ENCODE measurements around the gene KCNQ1. TPM values are rescaled to one million over a fixed set of nuclear protein-coding genes. Genes with fewer than 3 reads are reported as not detected.

KCNQ1 gene
- polyA plus RNA-seq, 1 of the 3 experiments (the other 2 are of a cell fraction) = 0.05 TPM

DNA sequence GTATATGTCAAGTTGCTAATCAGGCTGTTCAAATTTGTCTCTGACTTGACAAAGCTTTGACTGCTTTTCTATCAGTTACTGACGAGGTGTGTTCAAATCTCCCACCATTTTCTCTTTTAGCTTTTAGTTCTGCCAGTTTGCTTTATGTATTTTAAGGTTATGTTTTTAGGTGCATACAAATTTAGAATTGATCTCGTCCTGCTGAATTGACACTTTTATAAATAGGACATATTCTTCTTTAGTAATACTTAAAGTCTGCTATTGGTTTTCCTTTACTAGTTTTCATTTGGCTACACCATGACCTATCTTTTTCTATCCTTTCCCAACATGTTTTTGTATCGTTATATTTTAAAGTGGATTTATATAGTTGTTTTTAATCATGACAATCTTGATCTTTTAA is 320.7 kb downstream of the KCNQ1 start:
- Histone ChIP-seq H3F3A (replicated peaks; ENCODE audit: insufficient read depth) (peaks cover 4% of the 10 kb centered on the region), H3K4me1 (ENCODE audit: control insufficient read depth in 1 of 2, insufficient read depth in 2 of 2, low read depth in 1 of 2, low read length in 1 of 2) (peaks cover 4% of the 10 kb centered on the region in 2 experiments; a peak in 2 of 4 replicates), H3K4me2 (no peak overlapping the region), H3K9ac (no peak overlapping the region), H3K27me3 (ENCODE audit: insufficient read depth) (no peaks in the 10 kb centered on the region), H3K27ac (ENCODE audit: low read depth in 2 of 2, low read length in 1 of 2) (no peak overlapping the region), H3K9me2 (no peaks in the 10 kb centered on the region), H4K20me1 (ENCODE audit: insufficient read depth) (no peaks in the 10 kb centered on the region), H3K79me2 (ENCODE audit: insufficient read depth) (no peaks in the 10 kb centered on the region), H3K4me3 (ENCODE audit: low read depth in 2 of 2, low read length in 1 of 2) (no peak overlapping the region), H2AFZ (ENCODE audit: low read depth) (no peak overlapping the region), H3K36me3 (replicated peaks in 1 of 2; ENCODE audit: control insufficient read depth in 1 of 2, insufficient read depth in 2 of 2, low read length in 1 of 2) (no peaks in the 10 kb centered on the region), H3K9me3 (no peaks in the 10 kb centered on the region)
- TF ChIP-seq TCF12 (IDR thresholded peaks at IDR 0.05) (no peak), MEF2A (IDR thresholded peaks at IDR 0.05; ENCODE audit: borderline replicate concordance, low read depth) (no peak), TAF1 (IDR thresholded peaks at IDR 0.05; ENCODE audit: borderline replicate concordance, low read depth, low read length) (no peak), GATA2 (CRISPR knock-in tag; IDR thresholded peaks at IDR 0.05) (no peak), MXI1 (IDR thresholded peaks at IDR 0.05; ENCODE audit: low read depth, low read length) (no peak), SIN3A (IDR thresholded peaks at IDR 0.05; ENCODE audit: borderline replicate concordance, low read depth, low read length) (no peak), YY1 (IDR thresholded peaks at IDR 0.05; ENCODE audit: low read depth) (no peak), JUND (IDR thresholded peaks at IDR 0.05) (no peak)
- TF ChIP-seq, protein P1, sequence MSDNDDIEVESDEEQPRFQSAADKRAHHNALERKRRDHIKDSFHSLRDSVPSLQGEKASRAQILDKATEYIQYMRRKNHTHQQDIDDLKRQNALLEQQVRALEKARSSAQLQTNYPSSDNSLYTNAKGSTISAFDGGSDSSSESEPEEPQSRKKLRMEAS (IDR thresholded peaks at IDR 0.05; ENCODE audit: low read depth) = no peak
- TF ChIP-seq, protein P2, sequence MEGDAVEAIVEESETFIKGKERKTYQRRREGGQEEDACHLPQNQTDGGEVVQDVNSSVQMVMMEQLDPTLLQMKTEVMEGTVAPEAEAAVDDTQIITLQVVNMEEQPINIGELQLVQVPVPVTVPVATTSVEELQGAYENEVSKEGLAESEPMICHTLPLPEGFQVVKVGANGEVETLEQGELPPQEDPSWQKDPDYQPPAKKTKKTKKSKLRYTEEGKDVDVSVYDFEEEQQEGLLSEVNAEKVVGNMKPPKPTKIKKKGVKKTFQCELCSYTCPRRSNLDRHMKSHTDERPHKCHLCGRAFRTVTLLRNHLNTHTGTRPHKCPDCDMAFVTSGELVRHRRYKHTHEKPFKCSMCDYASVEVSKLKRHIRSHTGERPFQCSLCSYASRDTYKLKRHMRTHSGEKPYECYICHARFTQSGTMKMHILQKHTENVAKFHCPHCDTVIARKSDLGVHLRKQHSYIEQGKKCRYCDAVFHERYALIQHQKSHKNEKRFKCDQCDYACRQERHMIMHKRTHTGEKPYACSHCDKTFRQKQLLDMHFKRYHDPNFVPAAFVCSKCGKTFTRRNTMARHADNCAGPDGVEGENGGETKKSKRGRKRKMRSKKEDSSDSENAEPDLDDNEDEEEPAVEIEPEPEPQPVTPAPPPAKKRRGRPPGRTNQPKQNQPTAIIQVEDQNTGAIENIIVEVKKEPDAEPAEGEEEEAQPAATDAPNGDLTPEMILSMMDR (IDR thresholded peaks at IDR 0.05) = no peak
- no peak for DNase-seq
- CTCF ChIA-PET = interaction anchor here (1.4 kb wide), 1 partner anchor 233 kb away, joined by 5 read pairs; no protein-coding TSS in a partner anchor
- POLR2A ChIA-PET = no interaction called here
- WGBS (ENCODE audit: low lambda C conversion rate) = 38% methylated on average over 3 of the region's 3 CpGs

DNA sequence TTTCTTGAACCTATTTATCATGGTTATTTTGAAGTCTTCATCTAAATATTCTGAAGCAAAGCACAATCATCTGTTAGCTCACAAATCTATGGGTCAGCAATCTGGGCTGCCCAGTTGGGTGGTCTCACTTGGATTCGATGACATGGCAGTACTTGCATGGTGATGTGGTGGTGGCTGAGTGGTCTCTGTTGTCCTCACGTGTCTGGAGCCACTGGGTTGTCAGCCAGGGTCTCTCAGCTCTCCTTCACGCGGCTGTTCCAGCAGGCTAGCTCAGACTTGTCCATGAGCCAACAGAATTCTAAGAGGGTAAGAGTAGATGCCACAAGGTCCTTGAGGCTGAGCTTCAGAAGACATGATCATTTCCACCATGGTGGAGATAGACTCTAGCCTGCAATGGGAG is 321.4 kb downstream of the KCNQ1 start:
- Histone ChIP-seq H3K4me3 (ENCODE audit: low read depth in 2 of 2, low read length in 1 of 2) (no peak overlapping the region), H3K36me3 (replicated peaks in 1 of 2; ENCODE audit: control insufficient read depth in 1 of 2, insufficient read depth in 2 of 2, low read length in 1 of 2) (no peaks in the 10 kb centered on the region), H3F3A (replicated peaks; ENCODE audit: insufficient read depth) (peaks cover 4% of the 10 kb centered on the region), H3K9me2 (no peaks in the 10 kb centered on the region), H2AFZ (ENCODE audit: low read depth) (no peak overlapping the region), H3K9ac (no peak overlapping the region), H3K79me2 (ENCODE audit: insufficient read depth) (no peaks in the 10 kb centered on the region), H4K20me1 (ENCODE audit: insufficient read depth) (no peaks in the 10 kb centered on the region), H3K27me3 (ENCODE audit: insufficient read depth) (no peaks in the 10 kb centered on the region), H3K4me1 (ENCODE audit: control insufficient read depth in 1 of 2, insufficient read depth in 2 of 2, low read depth in 1 of 2, low read length in 1 of 2) (peaks cover 4 to 10% of the 10 kb centered on the region in 2 experiments; a peak in 2 of 4 replicates), H3K27ac (ENCODE audit: low read depth in 2 of 2, low read length in 1 of 2) (no peak overlapping the region), H3K4me2 (no peak overlapping the region), H3K9me3 (no peaks in the 10 kb centered on the region)
- no peak for TF ChIP-seq RAD21 (IDR thresholded peaks at IDR 0.05; ENCODE audit: low read length)
- TF ChIP-seq, protein P3, sequence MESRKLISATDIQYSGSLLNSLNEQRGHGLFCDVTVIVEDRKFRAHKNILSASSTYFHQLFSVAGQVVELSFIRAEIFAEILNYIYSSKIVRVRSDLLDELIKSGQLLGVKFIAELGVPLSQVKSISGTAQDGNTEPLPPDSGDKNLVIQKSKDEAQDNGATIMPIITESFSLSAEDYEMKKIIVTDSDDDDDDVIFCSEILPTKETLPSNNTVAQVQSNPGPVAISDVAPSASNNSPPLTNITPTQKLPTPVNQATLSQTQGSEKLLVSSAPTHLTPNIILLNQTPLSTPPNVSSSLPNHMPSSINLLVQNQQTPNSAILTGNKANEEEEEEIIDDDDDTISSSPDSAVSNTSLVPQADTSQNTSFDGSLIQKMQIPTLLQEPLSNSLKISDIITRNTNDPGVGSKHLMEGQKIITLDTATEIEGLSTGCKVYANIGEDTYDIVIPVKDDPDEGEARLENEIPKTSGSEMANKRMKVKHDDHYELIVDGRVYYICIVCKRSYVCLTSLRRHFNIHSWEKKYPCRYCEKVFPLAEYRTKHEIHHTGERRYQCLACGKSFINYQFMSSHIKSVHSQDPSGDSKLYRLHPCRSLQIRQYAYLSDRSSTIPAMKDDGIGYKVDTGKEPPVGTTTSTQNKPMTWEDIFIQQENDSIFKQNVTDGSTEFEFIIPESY (IDR thresholded peaks at IDR 0.05; ENCODE audit: borderline replicate concordance, low read depth) = no peak
- TF ChIP-seq GATA2 (CRISPR knock-in tag; IDR thresholded peaks at IDR 0.05) = no peak
- no peak for TF ChIP-seq RFX5 (IDR thresholded peaks at IDR 0.05; ENCODE audit: low read length)
- no peak for TF ChIP-seq EP300 (IDR thresholded peaks at IDR 0.05; ENCODE audit: borderline replicate concordance in 1 of 2, low read depth in 1 of 2, low read length in 1 of 2)
- TF ChIP-seq YY1 (IDR thresholded peaks at IDR 0.05; ENCODE audit: low read depth) = no peak
- TF ChIP-seq FOXM1 (IDR thresholded peaks at IDR 0.05; ENCODE audit: low read depth) = no peak
- no peak for TF ChIP-seq RXRA (IDR thresholded peaks at IDR 0.05; ENCODE audit: borderline replicate concordance, low read depth)
- no peak for TF ChIP-seq TCF12 (IDR thresholded peaks at IDR 0.05)
- TF ChIP-seq CHD2 (IDR thresholded peaks at IDR 0.05; ENCODE audit: low read length, partially characterized antibody) = no peak
- TF ChIP-seq, protein P4, sequence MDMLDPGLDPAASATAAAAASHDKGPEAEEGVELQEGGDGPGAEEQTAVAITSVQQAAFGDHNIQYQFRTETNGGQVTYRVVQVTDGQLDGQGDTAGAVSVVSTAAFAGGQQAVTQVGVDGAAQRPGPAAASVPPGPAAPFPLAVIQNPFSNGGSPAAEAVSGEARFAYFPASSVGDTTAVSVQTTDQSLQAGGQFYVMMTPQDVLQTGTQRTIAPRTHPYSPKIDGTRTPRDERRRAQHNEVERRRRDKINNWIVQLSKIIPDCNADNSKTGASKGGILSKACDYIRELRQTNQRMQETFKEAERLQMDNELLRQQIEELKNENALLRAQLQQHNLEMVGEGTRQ (IDR thresholded peaks at IDR 0.05; ENCODE audit: borderline replicate concordance, low read depth, low read length) = no peak
- no peak for TF ChIP-seq FOSL2 (IDR thresholded peaks at IDR 0.05; ENCODE audit: borderline replicate concordance, low read depth)
- TF ChIP-seq, protein P5, sequence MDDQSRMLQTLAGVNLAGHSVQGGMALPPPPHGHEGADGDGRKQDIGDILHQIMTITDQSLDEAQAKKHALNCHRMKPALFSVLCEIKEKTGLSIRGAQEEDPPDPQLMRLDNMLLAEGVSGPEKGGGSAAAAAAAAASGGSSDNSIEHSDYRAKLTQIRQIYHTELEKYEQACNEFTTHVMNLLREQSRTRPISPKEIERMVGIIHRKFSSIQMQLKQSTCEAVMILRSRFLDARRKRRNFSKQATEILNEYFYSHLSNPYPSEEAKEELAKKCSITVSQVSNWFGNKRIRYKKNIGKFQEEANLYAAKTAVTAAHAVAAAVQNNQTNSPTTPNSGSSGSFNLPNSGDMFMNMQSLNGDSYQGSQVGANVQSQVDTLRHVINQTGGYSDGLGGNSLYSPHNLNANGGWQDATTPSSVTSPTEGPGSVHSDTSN (IDR thresholded peaks at IDR 0.05) = no peak
- no peak for TF ChIP-seq ELF1 (IDR thresholded peaks at IDR 0.05)
- TF ChIP-seq MEF2A (IDR thresholded peaks at IDR 0.05; ENCODE audit: borderline replicate concordance, low read depth) = no peak
- no peak for TF ChIP-seq TAF1 (IDR thresholded peaks at IDR 0.05; ENCODE audit: borderline replicate concordance, low read depth, low read length)
- TF ChIP-seq GABPA (IDR thresholded peaks at IDR 0.05; ENCODE audit: low read depth) = no peak
- ChIA-PET CTCF (interaction anchor here (1.4 kb wide), 1 partner anchor 234 kb away, joined by 5 read pairs; no protein-coding TSS in a partner anchor), POLR2A (no interaction called here)
- 66% methylated on average over 4 of the region's 4 CpGs for WGBS (ENCODE audit: low lambda C conversion rate)
- DNase-seq = no peak

All from SK-N-SH (cell line).